HL-60/S4 (cell line): ENCODE data around the gene ALDH1A2.
"Not testable (repeated sequence)": the region's sequence is repeated elsewhere in the genome, so short reads cannot be mapped to it uniquely, and the experiment has no call there.

Source experiments
- in situ Hi-C: fragments of 300-500 bp; cut with MboI; formaldehyde crosslinking; loops from 2 replicates; pipeline ENCODE4 v1.14.3; 2022; ENCODE audit warnings: low sequenced_read_pairs

Gene ALDH1A2

GRCh38 chr15:58065445-58066041, at the start of gene ALDH1A2:
Gene ALDH1A2, minus strand, starts transcription at chr15:58065711. Its CDS starts 61 bp downstream, at chr15:58065650.
- in situ Hi-C loops, result loop anchor here (25.0 kb wide), 1 partner anchor 503 kb away; no protein-coding TSS in a partner anchor

- in situ Hi-C loops, result no loop called here
Measured at GRCh38 chr15:58114812-58115211, 49.3 kb upstream of the ALDH1A2 start.

- in situ Hi-C loops, result no loop called here
Measured at GRCh38 chr15:58114388-58114787, 48.9 kb upstream of the ALDH1A2 start.

- in situ Hi-C loops, result not testable (repeated sequence)
Measured at GRCh38 chr15:58113358-58113757, 47.8 kb upstream of the ALDH1A2 start.

- in situ Hi-C loops, result no loop called here
Measured at GRCh38 chr15:58111718-58112104, 46.2 kb upstream of the ALDH1A2 start.

GRCh38 chr15:58110999-58111717, 45.6 kb upstream of the ALDH1A2 start:
- in situ Hi-C loops, result no loop called here

- in situ Hi-C loops, result no loop called here
Measured at GRCh38 chr15:58109419-58109818, 43.9 kb upstream of the ALDH1A2 start.

- in situ Hi-C loops, result no loop called here
Measured at GRCh38 chr15:58108117-58108516, 42.6 kb upstream of the ALDH1A2 start.

GRCh38 chr15:58103482-58103881, 38.0 kb upstream of the ALDH1A2 start:
- in situ Hi-C loops, result no loop called here

- in situ Hi-C loops, result no loop called here
Measured at GRCh38 chr15:58096529-58097084, 31.1 kb upstream of the ALDH1A2 start.

- in situ Hi-C loops, result no loop called here
Measured at GRCh38 chr15:58095415-58095814, 29.9 kb upstream of the ALDH1A2 start.

GRCh38 chr15:58087871-58088270, 22.4 kb upstream of the ALDH1A2 start:
- in situ Hi-C loops, result no loop called here

GRCh38 chr15:58086491-58086890, 21.0 kb upstream of the ALDH1A2 start:
- in situ Hi-C loops, result no loop called here

- in situ Hi-C loops, result no loop called here
Measured at GRCh38 chr15:58083526-58083925, 18.0 kb upstream of the ALDH1A2 start.

GRCh38 chr15:58081891-58082290, 16.4 kb upstream of the ALDH1A2 start:
- in situ Hi-C loops, result no loop called here

- in situ Hi-C loops, result no loop called here
Measured at GRCh38 chr15:58081456-58081855, 15.9 kb upstream of the ALDH1A2 start.

GRCh38 chr15:58080959-58081358, 15.4 kb upstream of the ALDH1A2 start:
- in situ Hi-C loops, result not testable (repeated sequence)

GRCh38 chr15:58080398-58080797, 14.9 kb upstream of the ALDH1A2 start:
- in situ Hi-C loops, result no loop called here

GRCh38 chr15:58078591-58078990, 13.1 kb upstream of the ALDH1A2 start:
- in situ Hi-C loops, result no loop called here

GRCh38 chr15:58077427-58077826, 11.9 kb upstream of the ALDH1A2 start:
- in situ Hi-C loops, result no loop called here

- in situ Hi-C loops, result loop anchor here (25.0 kb wide), 1 partner anchor 512 kb away; no protein-coding TSS in a partner anchor
Measured at GRCh38 chr15:58074452-58074851, 8.9 kb upstream of the ALDH1A2 start.

GRCh38 chr15:58070801-58071418, 5.4 kb upstream of the ALDH1A2 start:
- in situ Hi-C loops, result loop anchor here (25.0 kb wide), 1 partner anchor 509 kb away; no protein-coding TSS in a partner anchor
